Mesothelial cell of epicardium (in vitro differentiated cells): ENCODE results near the gene GRAMD1B. TPM values are rescaled to one million over a fixed set of nuclear protein-coding genes. Genes with fewer than 3 reads are reported as not detected.

Experiments used
- DNase-seq, 2 experiments: peaks; one replicate each; pipeline ENCODE4 v3.0.0; 2021; ENCODE audit warnings: low spot score in 2 of 2; ENCODE audit not compliant: unreplicated experiment in 2 of 2
- H3K27ac Mint-ChIP-seq: 2 replicates; pipeline ENCODE4 v1.8.0; 2021; ENCODE audit warnings: mixed read lengths
- H3K27me3 Mint-ChIP-seq: 2 replicates; pipeline ENCODE4 v1.8.0; 2021; ENCODE audit warnings: low read depth, mixed read lengths
- H3K36me3 Mint-ChIP-seq: 2 replicates; pipeline ENCODE4 v1.8.0; 2021; ENCODE audit warnings: mixed read lengths
- H3K4me1 Mint-ChIP-seq: 2 replicates; pipeline ENCODE4 v1.8.0; 2021; ENCODE audit warnings: mixed read lengths
- H3K4me3 Mint-ChIP-seq: 2 replicates; pipeline ENCODE4 v1.8.0; 2021; ENCODE audit warnings: mild to moderate bottlenecking, moderate library complexity, mixed read lengths
- H3K9me3 Mint-ChIP-seq: 2 replicates; pipeline ENCODE4 v1.8.0; 2021; ENCODE audit warnings: mixed read lengths
- CTCF ChIP-seq: fragments of 200-600 bp; sonication (generic); IDR thresholded peaks from one replicate; pipeline ENCODE4 v1.5.0; 2021; ENCODE audit warnings: antibody characterized with exemption; ENCODE audit not compliant: unreplicated experiment
- total RNA-seq: library from RNA; stranded (reverse); gene quantifications from 3 replicates; pipeline ENCODE4 v1.2.1, GENCODE V29; 2021

The GRAMD1B gene
- total RNA-seq, 1 donor from 2014 or later = 8.4 TPM

- TF ChIP-seq CTCF = no peak
- Mint-ChIP-seq H3K4me1 (no peaks in the 10 kb centered on the region), H3K9me3 (no peaks in the 10 kb centered on the region), H3K36me3 (peaks cover 21% of the 10 kb centered on the region), H3K27ac (no peak overlapping the region), H3K4me3 (no peak overlapping the region), H3K27me3 (peaks cover 2% of the 10 kb centered on the region)
- DNase-seq = no peak
Observed at GRCh38 chr11:123608945-123609344, 178.9 kb downstream of the GRAMD1B start.

GRCh38 chr11:123611698-123612097 lies 181.6 kb downstream of the GRAMD1B start:
- DNase-seq = no peak

GRCh38 chr11:123616505-123617198 lies 186.6 kb downstream of the GRAMD1B start:
- Mint-ChIP-seq H3K4me3 (no peak overlapping the region), H3K9me3 (no peaks in the 10 kb centered on the region), H3K4me1 (peaks cover 1% of the 10 kb centered on the region), H3K27me3 (no peaks in the 10 kb centered on the region), H3K36me3 (peaks cover 17% of the 10 kb centered on the region), H3K27ac (no peak overlapping the region)
- TF ChIP-seq CTCF = no peak
- no peak for DNase-seq

More at GRCh38 chr11:123611698-123612097, 181.6 kb downstream of the GRAMD1B start:
- H3K4me3 Mint-ChIP-seq = no peak overlapping the region
- peaks cover 30% of the 10 kb centered on the region for H3K36me3 Mint-ChIP-seq
- H3K9me3 Mint-ChIP-seq = no peaks in the 10 kb centered on the region
- H3K27me3 Mint-ChIP-seq = peaks cover 2% of the 10 kb centered on the region
- TF ChIP-seq CTCF = no peak
- peaks cover 1% of the 10 kb centered on the region for H3K4me1 Mint-ChIP-seq
- H3K27ac Mint-ChIP-seq = no peak overlapping the region

GRCh38 chr11:123622576-123622975 lies 192.5 kb downstream of the GRAMD1B start:
- no peak for TF ChIP-seq CTCF
- Mint-ChIP-seq H3K4me3 (no peak overlapping the region), H3K36me3 (peaks cover 3% of the 10 kb centered on the region), H3K27me3 (no peaks in the 10 kb centered on the region), H3K4me1 (no peaks in the 10 kb centered on the region), H3K27ac (no peak overlapping the region), H3K9me3 (no peaks in the 10 kb centered on the region)
- no peak for DNase-seq

- Mint-ChIP-seq H3K4me3 (no peak overlapping the region), H3K27ac (no peak overlapping the region), H3K36me3 (no peaks in the 10 kb centered on the region), H3K9me3 (no peaks in the 10 kb centered on the region), H3K4me1 (peaks cover 14% of the 10 kb centered on the region), H3K27me3 (no peaks in the 10 kb centered on the region)
- no peak for DNase-seq
- no peak for TF ChIP-seq CTCF
Observed at GRCh38 chr11:123624974-123625373, 194.9 kb downstream of the GRAMD1B start.
